Measurements from ENCODE around the gene PCBP3.

PCBP3 gene

DNA sequence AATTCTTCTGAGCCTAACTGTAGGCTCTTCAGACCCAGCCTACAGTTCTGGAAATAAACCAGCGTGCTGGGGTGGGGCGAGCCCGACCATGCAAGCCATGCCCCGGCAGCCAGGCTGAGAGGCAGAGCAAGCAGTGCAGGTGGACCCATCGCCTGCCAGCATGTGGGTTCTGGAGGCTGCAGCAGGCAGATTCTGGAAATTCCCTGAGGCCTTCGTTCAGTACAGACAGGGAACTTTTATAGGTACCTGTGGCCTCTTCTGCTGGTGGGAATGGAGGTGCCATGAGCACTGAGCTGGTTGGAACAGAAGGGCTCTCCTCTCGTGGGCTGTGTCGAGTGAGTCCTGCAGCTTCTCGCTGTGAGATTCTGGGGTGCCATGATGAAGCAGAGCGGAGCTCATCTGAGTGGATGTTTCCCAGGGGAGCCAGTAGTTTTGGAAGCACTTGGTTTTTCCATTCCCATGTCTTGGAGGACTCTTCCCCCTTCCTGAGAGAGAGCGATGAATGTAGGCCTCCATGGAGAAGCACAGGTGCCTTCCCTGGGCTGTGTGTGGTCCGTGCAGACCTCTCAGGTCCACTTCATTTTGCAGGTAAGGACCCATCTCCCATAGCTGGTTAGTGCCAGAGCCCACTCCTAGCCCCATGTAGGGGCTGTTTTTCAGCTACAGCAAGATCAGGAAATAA, 94.1 kb downstream of the PCBP3 start:
- DNase-seq (no peak), ATAC-seq (ENCODE audit: insufficient read depth, low read depth) (no peak)
- Histone ChIP-seq H2AFZ (ENCODE audit: low read depth, low read length) (no peak overlapping the region), H3K4me2 (ENCODE audit: insufficient read depth, low read length) (no peak overlapping the region), H3K4me1 (ENCODE audit: insufficient read depth, low read length) (no peaks in the 10 kb centered on the region), H3K36me3 (ENCODE audit: insufficient read depth, low read length) (no peaks in the 10 kb centered on the region), H3K27ac (ENCODE audit: low read length) (no peak overlapping the region), H3K79me2 (ENCODE audit: insufficient read depth, low read length) (no peaks in the 10 kb centered on the region), H3K9ac (ENCODE audit: low read depth, low read length) (no peak overlapping the region), H3K9me3 (ENCODE audit: insufficient read depth, low read length, severe bottlenecking) (no peaks in the 10 kb centered on the region), H3K4me3 (ENCODE audit: low read depth in 1 of 2, low read length in 2 of 2) (no peak overlapping the region), H4K20me1 (ENCODE audit: insufficient read depth, low read length) (no peaks in the 10 kb centered on the region), H3K27me3 (ENCODE audit: insufficient read depth, low read length, poor library complexity) (no peaks in the 10 kb centered on the region)
- no peak for TF ChIP-seq EZH2 (IDR thresholded peaks at IDR 0.05; ENCODE audit: borderline replicate concordance, low read depth, low read length, severe bottlenecking)
- TF ChIP-seq, protein P1, sequence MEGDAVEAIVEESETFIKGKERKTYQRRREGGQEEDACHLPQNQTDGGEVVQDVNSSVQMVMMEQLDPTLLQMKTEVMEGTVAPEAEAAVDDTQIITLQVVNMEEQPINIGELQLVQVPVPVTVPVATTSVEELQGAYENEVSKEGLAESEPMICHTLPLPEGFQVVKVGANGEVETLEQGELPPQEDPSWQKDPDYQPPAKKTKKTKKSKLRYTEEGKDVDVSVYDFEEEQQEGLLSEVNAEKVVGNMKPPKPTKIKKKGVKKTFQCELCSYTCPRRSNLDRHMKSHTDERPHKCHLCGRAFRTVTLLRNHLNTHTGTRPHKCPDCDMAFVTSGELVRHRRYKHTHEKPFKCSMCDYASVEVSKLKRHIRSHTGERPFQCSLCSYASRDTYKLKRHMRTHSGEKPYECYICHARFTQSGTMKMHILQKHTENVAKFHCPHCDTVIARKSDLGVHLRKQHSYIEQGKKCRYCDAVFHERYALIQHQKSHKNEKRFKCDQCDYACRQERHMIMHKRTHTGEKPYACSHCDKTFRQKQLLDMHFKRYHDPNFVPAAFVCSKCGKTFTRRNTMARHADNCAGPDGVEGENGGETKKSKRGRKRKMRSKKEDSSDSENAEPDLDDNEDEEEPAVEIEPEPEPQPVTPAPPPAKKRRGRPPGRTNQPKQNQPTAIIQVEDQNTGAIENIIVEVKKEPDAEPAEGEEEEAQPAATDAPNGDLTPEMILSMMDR (IDR thresholded peaks at IDR 0.05; ENCODE audit: borderline replicate concordance, extremely low read depth, low read length, poor library complexity, severe bottlenecking): no peak

DNA sequence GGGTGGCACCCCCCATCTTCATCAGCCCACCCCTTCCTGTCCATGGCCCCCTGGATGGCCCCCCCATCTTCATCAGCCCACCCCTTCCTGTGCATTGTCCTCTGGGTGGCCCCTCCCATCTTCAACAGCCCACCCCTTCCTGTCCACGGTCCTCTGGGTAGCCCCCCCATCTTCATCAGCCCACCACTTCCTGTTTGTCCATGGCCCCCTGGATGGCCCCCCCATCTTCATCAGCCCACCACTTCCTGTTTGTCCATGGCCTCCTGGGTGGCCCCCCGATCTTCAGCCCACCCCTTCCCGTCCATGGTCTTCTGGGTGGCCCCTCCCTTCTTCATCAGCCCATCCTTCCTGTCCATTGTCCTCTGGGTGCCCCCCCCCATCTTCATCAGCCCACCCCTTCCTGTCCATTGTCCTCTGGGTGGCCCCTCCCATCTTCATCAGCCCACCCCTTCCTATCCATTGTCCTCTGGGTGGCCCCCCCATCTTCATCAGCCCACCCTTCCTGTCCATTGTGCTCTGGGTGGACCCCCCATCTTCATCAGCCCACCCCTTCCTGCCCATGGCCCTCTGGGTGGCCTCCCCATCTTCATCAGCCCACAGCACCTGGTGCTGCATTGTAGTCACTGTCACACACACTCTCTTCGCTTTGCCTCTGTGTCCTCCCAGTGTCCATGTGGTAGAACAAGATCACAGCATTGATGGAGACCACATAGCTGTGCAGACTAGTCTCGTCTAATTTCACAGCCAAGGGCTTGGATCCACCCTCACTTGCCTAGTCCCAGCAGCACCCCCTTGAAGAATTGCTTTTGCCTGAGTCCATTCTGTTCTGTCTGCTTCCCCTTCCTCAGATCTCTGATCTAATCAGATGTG, 95.9 kb downstream of the PCBP3 start:
- Histone ChIP-seq H3K79me2 (ENCODE audit: insufficient read depth, low read length) (no peaks in the 10 kb centered on the region), H2AFZ (ENCODE audit: low read depth, low read length) (no peak overlapping the region), H4K20me1 (ENCODE audit: insufficient read depth, low read length) (no peaks in the 10 kb centered on the region), H3K36me3 (ENCODE audit: insufficient read depth, low read length) (no peaks in the 10 kb centered on the region), H3K9me3 (ENCODE audit: insufficient read depth, low read length, severe bottlenecking) (no peaks in the 10 kb centered on the region), H3K4me1 (ENCODE audit: insufficient read depth, low read length) (no peaks in the 10 kb centered on the region), H3K9ac (ENCODE audit: low read depth, low read length) (no peak overlapping the region), H3K27me3 (ENCODE audit: insufficient read depth, low read length, poor library complexity) (no peaks in the 10 kb centered on the region), H3K4me3 (ENCODE audit: low read depth in 1 of 2, low read length in 2 of 2) (no peak overlapping the region), H3K4me2 (ENCODE audit: insufficient read depth, low read length) (no peak overlapping the region), H3K27ac (ENCODE audit: low read length) (no peak overlapping the region)
- DNase-seq (peak; percentile 46), ATAC-seq (ENCODE audit: insufficient read depth, low read depth) (peak; percentile 78)
- no peak for TF ChIP-seq EZH2 (IDR thresholded peaks at IDR 0.05; ENCODE audit: borderline replicate concordance, low read depth, low read length, severe bottlenecking)
- TF ChIP-seq, protein P1 (IDR thresholded peaks at IDR 0.05; ENCODE audit: borderline replicate concordance, extremely low read depth, low read length, poor library complexity, severe bottlenecking): no peak

DNA sequence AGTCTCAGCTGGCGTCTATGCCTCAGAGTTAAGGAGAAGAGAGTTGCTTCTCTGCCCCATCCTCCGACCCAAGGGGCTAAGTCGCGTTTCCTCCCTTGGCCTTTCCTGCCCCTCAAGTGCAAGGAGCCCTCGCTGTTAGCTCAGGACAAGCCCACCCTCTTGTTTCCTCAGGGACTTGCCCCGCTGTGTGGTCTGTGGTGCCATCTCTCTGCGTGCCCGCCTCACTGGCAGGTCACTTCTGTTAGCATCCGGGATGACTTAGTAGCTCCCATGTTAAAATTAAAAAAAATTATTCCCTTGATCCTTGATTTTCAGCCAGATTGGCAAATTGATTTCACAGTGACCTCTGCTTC, 96.5 kb downstream of the PCBP3 start:
- no peaks in the 10 kb centered on the region for H3K4me1 ChIP-seq (ENCODE audit: insufficient read depth, low read length)
- H3K4me3 ChIP-seq (ENCODE audit: low read depth in 1 of 2, low read length in 2 of 2): no peak overlapping the region
- H3K4me2 ChIP-seq (ENCODE audit: insufficient read depth, low read length): no peak overlapping the region
- no peaks in the 10 kb centered on the region for H4K20me1 ChIP-seq (ENCODE audit: insufficient read depth, low read length)
- TF ChIP-seq, protein P1 (IDR thresholded peaks at IDR 0.05; ENCODE audit: borderline replicate concordance, extremely low read depth, low read length, poor library complexity, severe bottlenecking): no peak
- TF ChIP-seq EZH2 (IDR thresholded peaks at IDR 0.05; ENCODE audit: borderline replicate concordance, low read depth, low read length, severe bottlenecking): no peak
- no peak overlapping the region for H3K9ac ChIP-seq (ENCODE audit: low read depth, low read length)
- no peak overlapping the region for H3K27ac ChIP-seq (ENCODE audit: low read length)
- H2AFZ ChIP-seq (ENCODE audit: low read depth, low read length): no peak overlapping the region
- H3K9me3 ChIP-seq (ENCODE audit: insufficient read depth, low read length, severe bottlenecking): no peaks in the 10 kb centered on the region
- no peak for ATAC-seq (ENCODE audit: insufficient read depth, low read depth)
- H3K36me3 ChIP-seq (ENCODE audit: insufficient read depth, low read length): 0 out of 2 replicates have a peak, but pooled peaks cover under 1% of the 10 kb centered on the region
- H3K79me2 ChIP-seq (ENCODE audit: insufficient read depth, low read length): no peaks in the 10 kb centered on the region
- no peaks in the 10 kb centered on the region for H3K27me3 ChIP-seq (ENCODE audit: insufficient read depth, low read length, poor library complexity)
- DNase-seq: no peak
